Vagina (tissue), 2 donors: ENCODE measurements around the gene SLC9A6. TPM values are rescaled to one million over a fixed set of nuclear protein-coding genes. Genes with fewer than 3 reads are reported as not detected.
"Not testable (repeated sequence)": the region's sequence is repeated elsewhere in the genome, so short reads cannot be mapped to it uniquely, and the experiment has no call there.

Source experiments
- DNase-seq, 2 donors: peaks; one replicate each; pipeline ENCODE4 v3.0.0-alpha.2; 2017; ENCODE audit errors: extremely low spot score in 2 of 2
- H3K27ac ChIP-seq: fragments of 200-600 bp; sonication (generic); one replicate; pipeline ENCODE4 v1.5.1; 2019
- H3K27me3 ChIP-seq: fragments of 200-600 bp; sonication (generic); one replicate; pipeline ENCODE4 v1.5.1; 2019
- H3K36me3 ChIP-seq, 2 donors: fragments of 200-600 bp; sonication (generic); one replicate each; pipeline ENCODE4 v1.5.1; 2017 to 2019
- H3K4me1 ChIP-seq: fragments of 200-600 bp; sonication (generic); one replicate; pipeline ENCODE4 v1.5.1; 2019
- H3K4me3 ChIP-seq, 2 donors: fragments of 200-600 bp; sonication (generic); 1 replicate in 1 of 2; 2 replicates in 1 of 2; pipeline ENCODE4 v1.5.1; 2016 to 2019
- H3K9me3 ChIP-seq: fragments of 200-600 bp; sonication (generic); one replicate; pipeline ENCODE4 v1.5.1; 2019
- POLR2A ChIP-seq, 2 donors: fragments of 450-650 bp; IDR thresholded peaks; one replicate each; pipeline ENCODE4 v1.6.1; 2017; ENCODE audit warnings: antibody characterized with exemption in 2 of 2, mild to moderate bottlenecking in 2 of 2, moderate library complexity in 2 of 2
- POLR2AphosphoS5 ChIP-seq, 2 donors: sonication (generic); formaldehyde crosslinking; IDR thresholded peaks; one replicate each; pipeline ENCODE4 v1.9.0; 2017; ENCODE audit warnings: antibody characterized with exemption in 2 of 2, mild to moderate bottlenecking in 2 of 2, low read depth in 1 of 2; ENCODE audit not compliant: insufficient read depth in 1 of 2
- intact Hi-C: fragments of 100-400 bp; cut with DNase I; formaldehyde crosslinking; loops from one replicate; pipeline ENCODE4 v1.15.1; 2023
- total RNA-seq: library from RNA; depleted of rRNA; stranded (reverse); fragments of >200 nt; gene quantifications from one replicate; pipeline ENCODE4 v1.2.3, GENCODE V29; 2016
- TF ChIP-seq, protein P1 (sequence below), 3 experiments: fragments of 450-650 bp in 2 of 3; fragments of 200-600 bp in 1 of 3; sonication (generic) in 1 of 3; IDR thresholded peaks; one replicate each; pipeline ENCODE4 v1.5.1; 2017 to 2019; ENCODE audit warnings: antibody characterized with exemption in 3 of 3, mild to moderate bottlenecking in 2 of 3, moderate library complexity in 2 of 3

The SLC9A6 gene
- total RNA-seq, 1 donor from 2014 or later, result 12.8 TPM

DNA sequence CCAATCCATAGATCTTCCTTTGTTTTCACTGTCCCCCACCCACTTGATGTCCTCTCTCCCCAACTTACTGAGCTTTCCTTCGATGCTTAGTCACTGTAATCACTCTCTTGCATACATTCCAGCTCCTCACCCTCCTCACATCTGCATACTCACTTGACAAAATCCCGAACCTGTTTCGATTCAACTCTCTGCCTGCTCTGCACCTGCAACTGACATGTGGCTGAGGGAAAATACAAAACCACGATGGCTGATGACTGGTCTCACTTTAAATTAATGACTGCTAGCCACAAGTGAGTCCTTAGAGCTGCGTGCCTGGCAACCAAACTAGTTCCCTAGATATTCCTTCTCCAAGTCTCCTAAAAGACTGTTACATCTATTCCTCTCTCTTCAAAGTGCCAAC is 91.7 kb downstream of the SLC9A6 start:
- no peaks in the 10 kb centered on the region for H3K9me3 ChIP-seq
- intact Hi-C loops, result no loop called here
- no peak for DNase-seq
- H3K36me3 ChIP-seq, result no peaks in the 10 kb centered on the region
- H3K27me3 ChIP-seq, result no peaks in the 10 kb centered on the region
- no peak overlapping the region for H3K27ac ChIP-seq
- H3K4me1 ChIP-seq, result no peaks in the 10 kb centered on the region
- no peak for TF ChIP-seq POLR2A (IDR thresholded peaks at IDR 0.05)
- TF ChIP-seq, protein P1, sequence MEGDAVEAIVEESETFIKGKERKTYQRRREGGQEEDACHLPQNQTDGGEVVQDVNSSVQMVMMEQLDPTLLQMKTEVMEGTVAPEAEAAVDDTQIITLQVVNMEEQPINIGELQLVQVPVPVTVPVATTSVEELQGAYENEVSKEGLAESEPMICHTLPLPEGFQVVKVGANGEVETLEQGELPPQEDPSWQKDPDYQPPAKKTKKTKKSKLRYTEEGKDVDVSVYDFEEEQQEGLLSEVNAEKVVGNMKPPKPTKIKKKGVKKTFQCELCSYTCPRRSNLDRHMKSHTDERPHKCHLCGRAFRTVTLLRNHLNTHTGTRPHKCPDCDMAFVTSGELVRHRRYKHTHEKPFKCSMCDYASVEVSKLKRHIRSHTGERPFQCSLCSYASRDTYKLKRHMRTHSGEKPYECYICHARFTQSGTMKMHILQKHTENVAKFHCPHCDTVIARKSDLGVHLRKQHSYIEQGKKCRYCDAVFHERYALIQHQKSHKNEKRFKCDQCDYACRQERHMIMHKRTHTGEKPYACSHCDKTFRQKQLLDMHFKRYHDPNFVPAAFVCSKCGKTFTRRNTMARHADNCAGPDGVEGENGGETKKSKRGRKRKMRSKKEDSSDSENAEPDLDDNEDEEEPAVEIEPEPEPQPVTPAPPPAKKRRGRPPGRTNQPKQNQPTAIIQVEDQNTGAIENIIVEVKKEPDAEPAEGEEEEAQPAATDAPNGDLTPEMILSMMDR (IDR thresholded peaks at IDR 0.05), result no peak
- no peak for TF ChIP-seq POLR2AphosphoS5 (IDR thresholded peaks at IDR 0.05; ENCODE audit: insufficient read depth in 1 of 2, low read depth in 1 of 2)
- H3K4me3 ChIP-seq, result no peak overlapping the region

DNA sequence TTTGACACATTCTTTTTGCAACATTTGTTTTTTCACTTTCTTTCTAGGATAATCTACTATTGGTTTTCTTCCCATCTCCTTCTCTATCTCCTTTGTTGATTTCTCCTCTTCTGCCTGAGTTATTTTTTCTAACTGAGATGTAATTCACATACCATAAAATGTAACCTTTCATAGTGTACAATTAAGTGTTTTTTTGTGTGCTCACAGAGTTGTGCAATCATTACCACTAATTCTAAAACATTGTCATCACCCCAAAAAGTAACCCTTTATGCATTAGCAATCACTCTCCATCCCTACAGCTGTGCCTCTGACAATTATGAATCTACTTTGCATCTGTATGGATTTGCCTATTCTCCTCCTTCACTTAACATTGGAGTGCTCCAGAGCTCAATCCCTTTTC is 95.5 kb downstream of the SLC9A6 start:
- intact Hi-C loops, result no loop called here
- H3K27me3 ChIP-seq, result no peaks in the 10 kb centered on the region

DNA sequence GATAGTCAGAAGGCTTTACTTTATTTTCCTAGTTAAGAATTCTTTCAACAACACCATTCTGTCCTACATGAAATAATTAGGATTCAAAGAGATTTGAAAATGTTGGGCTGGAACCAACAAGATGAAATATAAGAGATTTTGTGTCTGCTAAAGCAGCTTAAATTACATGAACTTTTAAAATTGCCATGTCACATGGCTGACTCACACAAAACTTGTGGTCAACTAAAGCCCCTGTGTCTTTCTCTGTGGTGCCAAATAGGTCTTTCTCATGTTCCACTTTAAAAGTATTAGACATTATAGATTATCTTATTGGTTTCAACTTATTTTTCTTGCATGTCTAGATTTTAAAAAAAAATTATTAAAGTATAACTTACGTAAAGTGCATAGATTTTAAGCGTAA is 101.3 kb downstream of the SLC9A6 start:
- no peak for TF ChIP-seq POLR2A (IDR thresholded peaks at IDR 0.05)
- no peak for TF ChIP-seq POLR2AphosphoS5 (IDR thresholded peaks at IDR 0.05; ENCODE audit: insufficient read depth in 1 of 2, low read depth in 1 of 2)
- no peaks in the 10 kb centered on the region for H3K27me3 ChIP-seq
- no peak for DNase-seq
- H3K4me1 ChIP-seq, result no peaks in the 10 kb centered on the region
- intact Hi-C loops, result no loop called here
- no peak overlapping the region for H3K27ac ChIP-seq
- H3K4me3 ChIP-seq, result no peak overlapping the region
- no peaks in the 10 kb centered on the region for H3K9me3 ChIP-seq
- no peaks in the 10 kb centered on the region for H3K36me3 ChIP-seq

More for the DNA sequence above, 95.5 kb downstream of the SLC9A6 start:
- TF ChIP-seq, protein P1 (IDR thresholded peaks at IDR 0.05), result no peak
- TF ChIP-seq POLR2AphosphoS5 (IDR thresholded peaks at IDR 0.05; ENCODE audit: insufficient read depth in 1 of 2, low read depth in 1 of 2) (no peak), POLR2A (IDR thresholded peaks at IDR 0.05) (no peak)
- Histone ChIP-seq H3K4me3 (no peak overlapping the region), H3K9me3 (no peaks in the 10 kb centered on the region), H3K36me3 (no peaks in the 10 kb centered on the region), H3K4me1 (no peaks in the 10 kb centered on the region), H3K27ac (no peak overlapping the region)
- DNase-seq, result no peak

DNA sequence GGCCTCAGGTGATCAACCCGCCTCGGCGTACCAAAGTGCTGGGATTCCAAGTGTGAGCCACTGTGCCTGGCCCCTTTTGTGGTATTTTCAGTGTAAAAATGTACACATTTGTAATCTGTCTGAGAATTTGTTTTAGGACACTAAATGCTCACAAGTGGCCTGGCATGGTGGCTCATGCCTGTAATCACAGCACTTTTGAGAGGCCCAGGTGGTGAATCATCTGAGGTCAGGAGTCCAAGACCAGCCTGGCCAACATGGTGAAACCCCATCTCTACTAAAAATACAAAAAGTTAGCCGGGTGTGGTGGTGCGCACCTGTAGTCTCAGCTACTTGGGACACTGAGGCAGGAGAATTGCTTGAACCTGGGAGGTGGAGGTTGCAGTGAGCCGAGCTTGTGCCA is 106.7 kb downstream of the SLC9A6 start:
- H3K9me3 ChIP-seq, H3K27ac ChIP-seq, H3K36me3 ChIP-seq, H3K4me1 ChIP-seq, H3K27me3 ChIP-seq, H3K4me3 ChIP-seq, intact Hi-C loops, DNase-seq: not testable (repeated sequence)

DNA sequence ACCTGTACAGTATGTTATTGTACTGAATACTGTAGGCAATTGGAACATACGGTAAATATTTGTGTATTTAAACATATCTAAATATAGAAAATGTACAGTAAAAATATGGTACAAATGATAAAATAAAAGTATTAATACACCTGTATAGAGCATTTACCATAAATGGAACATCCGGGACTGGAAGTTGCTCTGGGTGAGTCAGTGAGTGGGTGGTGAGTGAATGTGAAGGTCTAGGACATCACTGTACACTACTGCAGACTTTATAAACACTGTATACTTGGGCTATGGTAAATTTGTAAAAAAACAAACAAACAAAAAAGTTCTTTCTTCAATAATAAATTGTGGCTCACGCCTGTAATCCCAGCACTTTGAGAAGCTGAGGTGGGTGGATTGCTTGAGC is 109.7 kb downstream of the SLC9A6 start:
- Histone ChIP-seq H3K27me3 (no peaks in the 10 kb centered on the region), H3K4me1 (no peaks in the 10 kb centered on the region), H3K9me3 (no peaks in the 10 kb centered on the region), H3K4me3 (no peak overlapping the region), H3K27ac (no peak overlapping the region), H3K36me3 (no peaks in the 10 kb centered on the region)
- intact Hi-C loops, result no loop called here
- TF ChIP-seq POLR2A (IDR thresholded peaks at IDR 0.05) (no peak), POLR2AphosphoS5 (IDR thresholded peaks at IDR 0.05; ENCODE audit: insufficient read depth in 1 of 2, low read depth in 1 of 2) (no peak)
- TF ChIP-seq, protein P1 (IDR thresholded peaks at IDR 0.05), result no peak
- DNase-seq, result no peak

Other genes starting within 250 kb of the SLC9A6 start
- not detected for gene CT45A3, start 217.2 kb upstream of the SLC9A6 start, total RNA-seq
- gene CT45A5, start 199.9 kb upstream of the SLC9A6 start, total RNA-seq, result not detected
- not detected for gene CT45A6, start 182.6 kb upstream of the SLC9A6 start, total RNA-seq
- gene CT45A2, start 165.4 kb upstream of the SLC9A6 start, total RNA-seq, result not detected
- not detected for gene CT45A7, start 148.2 kb upstream of the SLC9A6 start, total RNA-seq
- not detected for gene CT45A8, start 130.9 kb upstream of the SLC9A6 start, total RNA-seq
- gene CT45A9, start 113.6 kb upstream of the SLC9A6 start, total RNA-seq, result not detected
- not detected for gene CT45A10, start 92.0 kb upstream of the SLC9A6 start, total RNA-seq
- not detected for gene SAGE1, start 91.7 kb upstream of the SLC9A6 start, total RNA-seq
- 18.9 TPM for gene MMGT1, start 11.4 kb upstream of the SLC9A6 start, total RNA-seq
- 337 TPM for gene FHL1, start 162.1 kb downstream of the SLC9A6 start, total RNA-seq